Embryonic facial prominence (tissue), 1 donor: ENCODE measurements around the gene PNO1.

Source experiments
- DNase-seq: peaks from one replicate; pipeline ENCODE4 v3.0.0-alpha.2; 2016; ENCODE audit errors: extremely low spot score

The PNO1 gene

DNA sequence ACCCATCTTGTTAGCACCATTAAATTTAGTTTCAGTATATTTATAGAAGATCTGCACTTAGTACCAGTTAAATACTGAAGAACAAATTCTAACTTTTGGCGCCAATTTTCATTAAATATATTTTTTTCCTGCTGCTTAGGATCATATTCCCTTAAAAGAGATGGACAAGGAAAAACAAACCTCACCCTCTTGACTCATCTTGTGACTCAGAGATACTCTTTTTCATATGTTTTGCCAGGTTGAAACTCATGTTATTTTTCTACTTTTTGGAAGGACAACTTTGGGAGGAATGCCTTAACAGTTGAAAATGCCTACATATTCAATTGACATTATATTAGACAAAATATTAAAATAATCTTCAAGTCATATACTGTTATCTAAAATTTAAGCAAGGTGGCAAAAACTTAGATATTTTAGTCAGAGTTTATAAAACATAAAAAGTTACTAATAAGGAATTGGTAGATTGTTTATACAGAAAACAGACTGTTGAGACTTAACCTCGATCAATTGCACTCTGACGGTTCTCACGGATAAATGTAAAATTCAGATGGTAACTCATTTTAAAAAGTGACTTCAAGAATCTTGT lies 36.2 kb downstream of the PNO1 start:
- DNase-seq: no peak

DNA sequence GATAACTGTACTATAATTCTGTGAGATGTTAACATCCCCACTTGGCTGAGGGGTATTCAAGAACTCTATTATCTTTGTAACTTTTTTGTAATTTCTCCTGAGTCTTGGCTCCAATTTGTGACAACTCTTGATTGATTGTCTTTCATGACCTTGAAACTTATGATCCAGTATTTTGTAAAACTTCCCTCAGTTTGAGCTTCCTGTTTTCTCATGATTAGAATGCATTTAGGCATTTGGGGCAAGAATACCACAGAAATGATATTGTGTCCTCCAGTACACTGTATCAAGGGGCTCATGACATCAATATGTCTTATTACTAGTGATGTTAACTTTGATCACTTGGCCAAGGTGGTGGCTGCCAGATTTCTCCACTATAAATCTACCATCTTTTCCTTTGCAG lies 37.4 kb downstream of the PNO1 start:
- DNase-seq: no peak

DNA sequence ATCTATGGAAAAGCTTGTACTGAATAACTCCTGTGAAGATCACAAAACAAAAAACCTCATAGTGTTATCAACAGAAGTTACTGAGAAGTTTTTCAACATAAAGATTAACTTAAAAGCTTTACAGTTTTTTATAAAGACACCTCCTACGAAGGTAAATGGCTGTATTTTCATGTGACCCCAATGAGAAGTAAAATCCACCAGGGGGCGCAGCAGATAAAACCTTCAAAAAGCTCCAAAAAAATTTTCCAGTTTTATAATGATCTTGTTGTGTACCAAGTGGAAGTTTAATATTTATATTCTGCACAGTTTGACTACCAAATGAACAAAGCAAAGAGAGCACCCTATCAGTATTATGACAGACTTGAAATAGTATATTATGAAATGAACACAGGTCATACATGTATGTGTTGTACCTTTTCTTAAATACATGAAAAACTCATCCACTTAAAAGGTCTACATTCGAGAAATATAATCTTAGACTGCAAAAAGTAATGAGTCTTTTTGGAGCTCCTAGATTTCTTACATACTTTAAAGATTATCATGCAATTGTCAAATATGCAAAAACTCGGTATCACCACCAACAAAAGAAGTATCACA lies 38.5 kb downstream of the PNO1 start:
- DNase-seq: no peak

DNA sequence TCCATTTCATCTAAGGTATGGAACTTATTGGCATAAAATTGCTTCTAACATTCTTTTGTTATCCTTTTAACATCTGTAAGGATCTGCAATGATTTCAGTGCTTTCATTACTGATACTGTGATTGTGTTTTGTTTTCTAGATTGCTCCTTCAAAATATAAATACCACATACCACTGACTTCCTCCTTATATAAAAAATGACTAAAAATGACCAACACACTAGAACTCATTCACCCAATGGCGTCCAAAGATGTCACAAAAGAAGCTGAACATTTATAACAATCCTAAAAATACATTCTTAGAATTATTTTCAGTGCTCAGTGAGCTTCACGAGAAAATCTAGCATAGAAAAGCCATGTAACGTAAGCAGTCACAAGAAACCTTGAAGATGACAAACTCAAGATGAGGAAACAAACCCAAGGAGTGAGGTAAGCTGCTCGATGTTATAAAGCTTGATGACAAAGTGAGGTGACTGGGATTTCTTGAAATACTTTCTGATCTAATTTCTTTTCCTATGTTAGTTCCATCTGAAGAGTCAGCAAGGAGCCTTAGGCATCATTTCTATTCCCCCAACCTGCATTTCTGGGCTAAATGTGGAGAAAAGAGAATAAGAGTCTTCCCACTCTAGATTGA lies 42.6 kb downstream of the PNO1 start:
- DNase-seq: no peak

DNA sequence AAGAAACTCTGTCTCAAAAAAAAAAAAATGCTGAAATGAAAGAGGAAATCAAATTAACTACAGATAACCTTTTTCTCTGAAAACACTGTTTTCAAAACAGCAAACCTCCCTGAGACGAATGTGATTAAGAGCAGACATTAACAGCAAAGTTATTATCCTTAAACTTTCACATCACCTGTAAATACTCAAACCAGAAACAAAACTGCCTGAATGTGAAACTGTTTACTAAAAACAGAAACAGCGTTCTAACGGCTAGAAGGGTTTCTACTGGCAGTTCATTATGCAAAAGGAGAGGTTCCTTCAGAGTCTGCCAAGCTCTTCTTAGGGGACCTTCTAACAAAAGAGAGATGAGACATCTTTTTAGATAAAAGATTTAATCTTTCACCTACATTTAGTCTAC lies 45.9 kb downstream of the PNO1 start:
- no peak for DNase-seq

DNA sequence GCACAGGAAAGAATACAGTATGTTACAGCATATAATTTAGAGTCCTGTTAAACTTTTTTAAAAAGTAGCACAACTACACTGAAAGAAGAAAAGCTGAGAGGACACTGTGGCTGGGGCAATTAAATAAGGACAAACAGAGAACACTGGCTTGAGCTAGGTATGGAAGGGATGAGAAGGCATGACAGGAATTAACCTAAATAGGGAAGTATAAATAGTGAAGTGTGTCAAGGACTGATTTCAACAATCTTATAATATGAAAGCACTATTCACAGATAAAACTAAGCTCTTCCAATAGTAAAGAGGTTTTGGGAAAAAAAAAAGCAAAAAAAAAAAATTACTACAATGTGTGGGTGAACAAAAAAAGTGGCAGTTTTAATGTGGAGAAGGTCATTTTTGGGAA lies 49.1 kb downstream of the PNO1 start:
- DNase-seq: no peak

DNA sequence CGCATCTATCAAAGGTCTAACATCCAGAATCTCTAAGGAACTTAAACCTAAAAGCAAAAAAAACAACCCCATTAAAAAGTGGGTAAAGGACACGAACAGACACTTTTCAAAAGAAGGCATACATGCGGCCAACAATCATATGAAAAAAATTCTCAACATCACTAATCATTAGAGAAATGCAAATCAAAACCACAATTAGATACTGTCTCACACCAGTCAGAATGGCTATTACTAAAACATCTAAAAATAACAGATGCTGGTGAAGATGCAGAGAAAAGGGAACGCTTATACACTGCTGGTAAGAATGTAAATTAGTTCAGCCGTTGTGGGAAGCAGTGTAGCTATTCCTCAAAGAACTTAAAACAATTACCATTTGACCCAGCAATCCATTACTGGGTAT lies 56.7 kb downstream of the PNO1 start:
- DNase-seq: no peak

DNA sequence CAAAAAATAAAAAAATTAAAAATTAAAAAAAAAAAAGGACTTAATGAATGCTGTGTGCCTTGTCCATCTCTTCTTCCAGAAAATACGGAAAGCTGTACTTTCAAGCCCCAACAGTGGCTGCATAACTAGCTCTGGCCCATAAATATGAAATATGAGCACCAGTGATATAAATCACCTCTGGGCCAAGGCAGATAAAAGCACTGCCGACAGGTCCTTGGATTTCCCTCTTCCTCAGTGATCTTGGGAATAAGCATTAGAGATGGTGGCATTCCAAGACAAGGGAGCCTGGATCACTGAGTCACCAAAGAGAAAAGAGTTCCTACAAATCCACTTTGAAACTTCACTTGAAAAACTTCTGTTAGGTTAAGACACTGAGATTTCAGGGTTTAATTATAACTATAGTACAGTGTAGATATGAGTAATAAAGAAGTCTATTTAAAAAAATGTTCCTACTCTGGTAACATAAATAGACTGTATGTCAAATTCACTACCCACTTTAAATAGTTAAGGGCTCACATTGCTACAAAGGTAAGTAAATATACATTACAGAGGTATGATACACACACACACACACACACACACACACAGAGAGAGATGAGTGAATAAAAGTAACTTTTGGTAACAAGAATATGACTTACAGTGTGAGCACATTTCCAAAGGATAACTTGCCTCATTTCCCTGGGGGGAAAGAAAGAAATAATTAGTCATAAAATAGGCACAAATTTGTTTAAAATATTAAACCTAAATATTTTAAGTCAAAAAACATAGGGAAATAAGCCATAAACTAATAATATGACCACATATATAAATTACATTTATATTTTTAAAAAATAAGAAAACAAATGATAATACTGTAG lies 59.0 kb downstream of the PNO1 start:
- no peak for DNase-seq

DNA sequence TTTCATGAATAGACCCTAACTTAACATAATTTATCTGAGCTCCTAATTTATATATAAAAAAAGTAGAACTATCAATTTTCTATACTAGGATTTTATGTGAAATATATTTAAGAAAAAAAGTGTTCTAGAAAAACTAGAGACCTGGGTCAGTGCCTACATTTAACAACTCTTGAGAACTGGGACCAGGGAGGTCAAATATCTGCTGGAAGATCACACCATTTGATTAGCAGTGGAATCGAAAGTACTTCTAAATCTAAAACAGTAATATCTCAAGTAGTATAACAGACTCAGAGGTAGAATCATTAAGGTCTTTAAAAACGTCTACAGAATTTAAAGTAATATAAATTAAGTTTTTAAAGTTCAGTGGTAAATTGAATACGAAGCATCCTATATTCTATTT lies 60.0 kb downstream of the PNO1 start:
- DNase-seq: no peak

DNA sequence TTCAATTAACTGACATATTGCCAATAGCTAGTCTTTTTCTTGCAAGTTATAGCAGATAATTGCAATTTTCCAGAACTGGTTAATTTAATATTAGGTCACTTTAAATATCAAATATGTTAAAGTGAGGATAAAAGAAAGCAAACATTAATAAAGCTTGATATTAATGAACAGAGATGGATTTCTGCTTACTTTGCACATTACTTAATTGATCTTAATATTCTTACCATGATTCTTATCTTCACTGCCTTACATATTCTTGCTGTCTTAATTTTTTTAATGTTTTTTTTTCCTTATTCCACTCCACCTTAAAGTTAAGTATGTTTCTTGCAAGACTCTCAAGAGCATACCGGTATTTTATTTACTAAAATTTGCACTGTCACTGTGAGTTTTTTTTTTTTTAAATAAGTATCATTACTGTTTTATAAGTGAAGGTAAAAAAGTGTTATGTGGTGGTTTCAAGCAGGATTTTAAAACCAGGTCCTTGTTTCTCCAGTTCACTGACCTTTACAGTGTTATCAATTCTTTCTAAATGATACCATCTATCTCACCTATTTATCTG lies 60.7 kb downstream of the PNO1 start:
- DNase-seq: no peak

DNA sequence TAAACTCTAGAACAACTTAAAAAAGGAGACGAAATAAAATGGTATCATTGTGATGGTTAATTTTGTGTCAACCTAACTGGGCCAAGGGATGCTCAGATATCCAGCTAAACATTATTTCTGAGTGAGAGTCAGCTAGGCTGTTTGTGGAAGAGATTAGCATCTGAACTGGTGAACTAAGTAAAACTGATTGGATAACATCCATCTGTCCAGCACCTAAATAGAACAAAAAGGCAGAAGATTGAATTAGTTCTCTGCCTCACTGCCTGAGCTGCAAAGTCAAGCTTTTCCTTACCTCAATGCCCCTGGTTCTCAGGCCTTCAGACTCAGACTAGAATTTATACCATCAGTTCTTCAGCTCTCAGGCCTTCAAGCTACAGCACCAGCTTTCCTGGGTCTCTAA lies 64.6 kb downstream of the PNO1 start:
- no peak for DNase-seq

DNA sequence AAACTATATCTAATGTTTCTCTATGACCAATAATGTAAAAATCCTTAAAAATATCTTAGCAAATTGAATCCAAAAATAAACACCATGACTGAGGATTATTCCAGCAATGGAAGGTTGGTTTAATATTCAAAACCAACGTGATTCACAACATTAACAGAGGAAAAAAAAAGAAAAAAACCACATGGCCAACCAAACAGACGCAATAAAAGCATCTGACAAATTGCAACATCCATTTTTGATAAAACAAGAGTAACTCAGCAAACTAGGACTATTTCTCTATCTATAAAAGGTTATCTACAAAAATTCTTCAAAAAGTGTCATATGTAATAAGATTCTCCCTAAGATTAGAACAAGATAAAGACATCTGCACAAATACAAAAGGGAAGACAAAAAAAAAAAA lies 65.7 kb downstream of the PNO1 start:
- DNase-seq: no peak

DNA sequence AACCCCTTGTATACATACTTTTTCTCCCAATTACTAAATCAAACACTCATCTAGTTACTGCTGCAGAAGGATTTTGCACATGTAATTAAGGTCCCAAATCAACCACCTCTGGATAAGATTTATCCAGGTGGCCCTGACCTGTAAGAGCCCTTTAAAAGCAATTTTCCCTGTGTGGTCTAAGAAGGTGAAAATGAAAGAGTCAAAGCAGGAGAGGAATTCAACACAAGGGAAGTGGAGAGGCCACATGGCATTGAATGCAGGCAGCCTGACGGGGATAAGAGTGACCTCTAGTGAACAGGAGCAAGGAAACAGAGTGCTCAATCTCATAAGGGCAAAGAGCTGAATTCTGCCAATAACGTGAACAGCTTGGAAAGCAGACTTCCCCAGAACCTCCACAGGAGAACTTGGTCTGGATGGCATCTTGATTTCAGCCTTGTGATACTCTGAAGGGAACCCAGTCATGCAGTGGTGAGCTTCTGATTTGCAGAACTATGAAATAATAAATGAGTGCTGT lies 67.5 kb downstream of the PNO1 start:
- DNase-seq: no peak
